ENCODE measurements around the gene UBTF.

Gene UBTF

DNA sequence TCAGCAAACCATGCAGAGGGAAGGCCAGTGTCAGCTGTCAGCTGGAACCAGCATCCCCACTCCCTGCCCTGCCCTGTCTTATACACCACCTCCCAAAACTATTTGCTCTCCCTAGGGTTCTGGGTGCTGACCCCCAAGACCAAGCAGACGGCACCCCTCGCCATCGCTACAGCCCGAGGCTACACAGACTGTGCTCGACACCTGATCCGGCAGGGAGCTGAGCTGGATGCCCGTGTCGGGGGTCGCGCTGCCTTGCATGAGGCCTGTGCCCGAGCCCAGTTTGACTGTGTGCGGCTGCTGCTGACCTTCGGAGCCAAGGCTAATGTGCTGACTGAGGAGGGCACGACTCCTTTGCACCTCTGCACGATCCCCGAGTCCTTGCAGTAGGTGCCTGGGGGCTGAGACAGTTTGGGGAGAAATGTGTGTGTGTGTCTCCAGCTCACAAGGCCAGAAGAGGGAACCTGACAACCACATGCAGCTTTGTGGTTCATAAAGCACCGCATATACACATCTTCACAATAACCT is 47.5 kb downstream of the UBTF start:
- TF ChIP-seq, protein P1, sequence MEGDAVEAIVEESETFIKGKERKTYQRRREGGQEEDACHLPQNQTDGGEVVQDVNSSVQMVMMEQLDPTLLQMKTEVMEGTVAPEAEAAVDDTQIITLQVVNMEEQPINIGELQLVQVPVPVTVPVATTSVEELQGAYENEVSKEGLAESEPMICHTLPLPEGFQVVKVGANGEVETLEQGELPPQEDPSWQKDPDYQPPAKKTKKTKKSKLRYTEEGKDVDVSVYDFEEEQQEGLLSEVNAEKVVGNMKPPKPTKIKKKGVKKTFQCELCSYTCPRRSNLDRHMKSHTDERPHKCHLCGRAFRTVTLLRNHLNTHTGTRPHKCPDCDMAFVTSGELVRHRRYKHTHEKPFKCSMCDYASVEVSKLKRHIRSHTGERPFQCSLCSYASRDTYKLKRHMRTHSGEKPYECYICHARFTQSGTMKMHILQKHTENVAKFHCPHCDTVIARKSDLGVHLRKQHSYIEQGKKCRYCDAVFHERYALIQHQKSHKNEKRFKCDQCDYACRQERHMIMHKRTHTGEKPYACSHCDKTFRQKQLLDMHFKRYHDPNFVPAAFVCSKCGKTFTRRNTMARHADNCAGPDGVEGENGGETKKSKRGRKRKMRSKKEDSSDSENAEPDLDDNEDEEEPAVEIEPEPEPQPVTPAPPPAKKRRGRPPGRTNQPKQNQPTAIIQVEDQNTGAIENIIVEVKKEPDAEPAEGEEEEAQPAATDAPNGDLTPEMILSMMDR (IDR thresholded peaks at IDR 0.05; ENCODE audit: extremely low read depth, insufficient read depth, missing control alignments) = no peak
- DNase-seq (ENCODE audit: low spot score) = no peak
- in situ Hi-C loops (cut with MboI; ENCODE audit: low pct_unique_long_range_greater_than_20kb, low sequenced_read_pairs, unreplicated experiment) = no loop called here

DNA sequence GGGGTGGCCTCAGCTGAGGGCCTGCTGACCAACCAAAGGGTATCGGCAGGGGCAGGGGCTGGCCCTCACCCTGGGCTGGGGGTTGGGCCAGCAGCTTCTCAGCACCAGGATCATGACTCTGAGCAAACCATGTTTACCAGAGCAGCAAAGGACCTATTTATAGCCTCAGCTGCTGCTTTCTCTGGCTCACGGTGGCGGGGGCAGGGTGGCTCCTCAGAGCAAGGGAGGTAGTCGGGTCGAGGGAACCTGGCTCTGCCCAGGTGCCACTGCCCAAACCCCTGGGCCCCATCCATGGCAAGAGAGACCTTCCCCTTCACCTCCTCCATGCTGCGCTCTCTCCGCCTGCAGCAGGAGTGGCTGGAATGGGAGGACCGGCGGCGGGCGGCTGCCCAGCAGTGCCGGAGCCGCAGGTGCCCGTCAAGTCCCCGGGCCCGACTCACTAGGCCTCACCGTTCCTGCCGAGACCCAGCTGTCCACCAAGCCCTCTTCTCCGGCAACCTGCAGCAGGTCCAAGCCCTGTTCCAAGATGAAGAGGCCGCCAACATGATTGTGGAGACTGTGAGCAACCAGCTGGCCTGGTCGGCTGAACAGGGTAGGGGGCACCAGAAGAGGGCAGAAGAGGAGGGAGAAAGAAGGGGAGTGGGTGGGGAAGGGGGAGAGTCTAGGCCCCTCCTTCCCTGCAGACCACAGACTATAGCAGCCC is 48.8 kb downstream of the UBTF start, which contains the start of gene ASB16:
Gene ASB16 (plus strand): TSS at position 206 of the 703 bp plus-strand sequence. CDS start 86 bp downstream, at position 292.
- TF ChIP-seq, protein P1 (IDR thresholded peaks at IDR 0.05; ENCODE audit: extremely low read depth, insufficient read depth, missing control alignments) = no peak
- DNase-seq (ENCODE audit: low spot score) = no peak
- in situ Hi-C loops (cut with MboI; ENCODE audit: low pct_unique_long_range_greater_than_20kb, low sequenced_read_pairs, unreplicated experiment) = no loop called here

DNA sequence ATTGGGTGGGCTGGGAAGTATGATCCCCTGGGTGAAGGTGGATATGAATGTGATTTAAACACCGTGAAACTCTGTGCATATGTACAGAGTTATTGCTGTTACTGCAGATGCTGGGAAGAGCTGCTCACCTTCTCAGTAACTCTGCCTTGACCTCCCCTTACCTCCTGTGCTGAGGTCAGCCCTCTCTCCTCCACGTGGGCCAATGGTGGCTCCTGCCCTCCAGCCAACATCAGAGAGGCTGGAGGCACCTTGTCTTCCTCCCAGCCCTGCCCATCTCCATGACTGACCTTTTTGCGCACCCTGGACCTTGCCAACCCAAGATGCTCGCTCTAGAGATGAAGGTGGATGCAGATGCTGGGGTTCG is 49.4 kb downstream of the UBTF start:
- no peak for DNase-seq (ENCODE audit: low spot score)
- in situ Hi-C loops (cut with MboI; ENCODE audit: low pct_unique_long_range_greater_than_20kb, low sequenced_read_pairs, unreplicated experiment) = no loop called here
- TF ChIP-seq, protein P1 (IDR thresholded peaks at IDR 0.05; ENCODE audit: extremely low read depth, insufficient read depth, missing control alignments) = no peak

DNA sequence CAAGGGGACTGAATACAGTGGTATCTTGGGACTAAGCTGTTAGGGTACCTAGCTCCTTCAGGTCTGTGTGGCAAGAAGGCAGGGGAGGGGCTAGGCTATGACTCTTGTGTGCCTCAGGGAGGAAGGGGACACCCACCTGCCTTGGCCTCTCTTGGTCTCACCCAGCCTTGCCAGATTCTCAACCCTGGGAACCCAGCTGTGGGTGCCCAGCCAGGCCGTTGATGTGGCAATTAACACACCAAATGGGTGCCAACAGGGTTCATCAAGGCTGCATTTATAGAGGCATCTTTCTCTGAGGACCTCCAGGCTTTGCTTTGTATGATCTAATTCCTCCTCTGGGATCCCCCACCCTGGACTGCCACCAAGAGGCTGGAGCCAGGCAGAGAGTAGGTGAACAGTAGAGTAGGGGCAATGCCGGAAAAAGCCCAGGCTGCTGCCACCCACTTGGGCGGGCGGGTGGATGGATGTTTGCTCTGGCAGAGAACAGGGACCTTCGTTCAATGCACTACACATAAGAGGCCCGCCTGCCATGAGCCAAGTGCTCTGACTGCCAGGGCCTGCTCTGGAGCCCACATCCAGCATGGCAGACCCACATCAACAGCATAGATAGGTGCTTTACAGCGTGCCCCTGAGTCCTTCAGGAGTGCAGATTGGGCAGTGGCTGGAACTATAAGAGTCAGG is 52.2 kb downstream of the UBTF start:
- DNase-seq (ENCODE audit: low spot score) = no peak
- TF ChIP-seq, protein P1 (IDR thresholded peaks at IDR 0.05; ENCODE audit: extremely low read depth, insufficient read depth, missing control alignments) = no peak
- in situ Hi-C loops (cut with MboI; ENCODE audit: low pct_unique_long_range_greater_than_20kb, low sequenced_read_pairs, unreplicated experiment) = no loop called here

DNA sequence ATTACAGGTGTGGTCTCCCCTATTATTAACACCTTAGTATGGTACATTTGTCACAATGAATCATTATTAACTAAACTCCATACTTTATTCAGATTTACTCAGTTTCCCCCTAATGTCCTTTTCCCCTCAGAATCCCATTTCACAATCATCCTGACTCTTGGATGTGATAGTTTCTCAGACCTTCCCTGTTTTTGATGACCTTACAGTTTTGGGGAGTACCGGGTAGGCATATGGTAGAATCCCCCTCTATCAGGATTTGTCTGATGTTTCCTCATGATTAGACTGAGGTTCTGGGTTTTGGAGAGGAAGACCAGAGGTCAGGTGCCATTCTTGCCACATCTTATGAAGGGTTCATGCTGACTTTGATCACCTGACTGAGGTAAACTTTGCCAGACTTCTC is 55.0 kb downstream of the UBTF start:
- in situ Hi-C loops (cut with MboI; ENCODE audit: low pct_unique_long_range_greater_than_20kb, low sequenced_read_pairs, unreplicated experiment) = no loop called here
- DNase-seq (ENCODE audit: low spot score) = no peak
- TF ChIP-seq, protein P1 (IDR thresholded peaks at IDR 0.05; ENCODE audit: extremely low read depth, insufficient read depth, missing control alignments) = no peak

DNA sequence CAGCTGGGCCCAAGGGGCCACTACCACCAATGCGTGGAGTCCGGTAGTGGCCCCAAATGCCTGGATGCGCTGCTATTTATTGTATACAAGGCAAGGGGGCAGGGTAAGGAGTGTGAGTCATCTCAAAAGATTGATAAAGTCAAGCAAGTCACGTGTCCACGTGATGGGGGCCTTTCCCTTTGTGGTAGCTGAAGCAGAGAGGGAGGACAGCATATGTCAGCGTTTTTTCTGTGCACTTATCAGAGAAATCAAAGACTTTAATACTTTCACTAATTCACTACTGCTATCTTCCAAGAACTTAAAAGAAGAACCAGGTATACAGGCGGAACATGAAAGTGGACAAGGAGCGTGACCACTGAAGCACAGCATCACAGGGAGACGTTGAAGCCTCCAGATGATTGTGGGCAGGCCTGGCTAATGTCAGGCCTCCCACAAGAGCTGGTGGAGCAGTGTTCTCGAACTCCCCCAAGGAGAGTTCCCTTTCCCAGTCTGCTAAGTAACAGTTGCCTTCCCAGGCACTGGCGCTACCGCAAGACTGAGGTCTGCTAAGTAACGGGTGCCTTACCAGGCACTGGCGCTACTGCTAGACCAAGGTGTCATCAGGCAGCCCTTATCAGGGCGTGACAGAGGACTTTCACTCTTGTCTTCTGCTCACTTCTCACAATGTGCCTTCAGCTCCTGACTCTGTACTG is 59.8 kb downstream of the UBTF start:
- TF ChIP-seq, protein P1 (IDR thresholded peaks at IDR 0.05; ENCODE audit: extremely low read depth, insufficient read depth, missing control alignments) = no peak
- in situ Hi-C loops (cut with MboI; ENCODE audit: low pct_unique_long_range_greater_than_20kb, low sequenced_read_pairs, unreplicated experiment) = no loop called here
- DNase-seq (ENCODE audit: low spot score) = no peak
